NCI-H226 (cell line): ENCODE measurements around the gene SEBOX.
A peak's percentile ranks its signal among the peaks of the same experiment; 100 is the strongest.
"Not testable (repeated sequence)": the region's sequence is repeated elsewhere in the genome, so short reads cannot be mapped to it uniquely, and the experiment has no call there.

Experiments
- DNase-seq: peaks from one replicate; pipeline ENCODE4 v3.0.0-alpha.2; 2015

Gene SEBOX

DNA sequence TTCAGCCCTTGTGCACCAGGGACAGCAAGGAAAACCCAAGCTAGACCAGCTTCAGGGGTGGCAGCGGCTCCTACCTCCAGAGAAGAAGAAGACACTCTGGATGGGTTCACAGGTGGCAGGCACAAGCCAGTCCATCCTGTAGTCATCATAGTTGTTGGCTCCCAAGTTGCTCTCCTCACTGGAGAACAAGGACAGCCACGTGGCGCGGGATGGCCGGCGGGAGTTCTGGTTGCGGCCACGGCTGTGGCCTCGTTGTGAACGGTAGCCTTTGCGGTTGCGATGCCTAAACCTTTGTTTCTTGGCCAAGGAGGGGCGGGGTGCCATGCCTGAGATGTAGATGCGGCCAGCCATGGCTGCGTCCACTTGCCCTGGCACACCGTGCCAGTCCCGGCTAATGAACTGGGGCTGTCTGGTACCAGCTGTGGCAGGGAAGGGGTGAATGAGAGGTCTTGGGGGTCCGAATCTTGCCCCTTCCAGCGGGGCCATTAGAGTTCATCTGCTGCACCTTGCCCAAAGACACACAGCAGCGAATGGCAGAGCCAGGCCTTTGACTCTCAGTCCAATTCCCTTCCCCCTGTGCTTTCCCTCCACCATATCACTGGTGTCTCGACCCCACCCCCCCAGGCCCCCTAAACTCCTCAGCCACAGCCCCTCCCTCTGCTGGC lies 2.8 kb upstream of the SEBOX start:
- no peak for DNase-seq

DNA sequence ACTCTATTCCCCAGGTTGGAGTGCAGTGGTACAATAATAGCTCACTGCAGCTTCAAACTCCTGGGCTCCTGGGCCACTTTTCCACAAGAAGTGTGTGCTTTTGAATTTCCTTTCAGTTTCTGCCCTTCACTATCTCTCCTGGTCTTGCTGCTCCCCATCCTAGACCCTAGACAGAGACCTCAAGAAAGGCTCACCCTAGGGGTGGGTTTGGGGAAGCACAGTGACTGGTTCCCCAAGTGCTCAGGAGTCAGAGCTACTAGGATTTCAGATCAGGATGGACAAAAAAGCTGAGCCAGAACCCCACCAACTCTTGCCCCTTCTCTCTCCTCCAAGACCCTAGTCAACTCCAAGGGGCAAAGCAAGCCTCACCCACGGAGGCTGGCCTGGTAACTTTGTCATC lies 1.6 kb upstream of the SEBOX start:
- DNase-seq, result no peak

DNA sequence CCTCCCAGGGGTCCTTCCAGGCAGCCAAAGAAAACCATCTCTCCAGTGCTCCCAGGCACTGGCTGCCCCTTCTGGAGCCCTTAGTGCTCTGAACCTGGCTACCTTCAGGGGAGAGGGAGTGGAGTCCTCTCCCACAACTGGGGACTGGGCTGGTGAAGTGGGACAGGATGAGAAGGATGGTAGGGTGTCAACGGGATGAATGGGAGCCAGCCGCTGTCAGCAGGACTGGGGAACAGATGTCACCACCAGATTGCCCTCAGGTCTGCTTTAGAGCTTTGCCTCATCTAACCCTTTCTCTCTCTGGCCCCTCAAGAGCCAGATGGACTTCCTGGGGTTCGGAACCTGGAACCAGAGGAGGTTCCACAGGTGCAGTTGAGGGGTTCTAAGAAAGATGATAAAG lies 488 bp upstream of the SEBOX start:
- no peak for DNase-seq

DNA sequence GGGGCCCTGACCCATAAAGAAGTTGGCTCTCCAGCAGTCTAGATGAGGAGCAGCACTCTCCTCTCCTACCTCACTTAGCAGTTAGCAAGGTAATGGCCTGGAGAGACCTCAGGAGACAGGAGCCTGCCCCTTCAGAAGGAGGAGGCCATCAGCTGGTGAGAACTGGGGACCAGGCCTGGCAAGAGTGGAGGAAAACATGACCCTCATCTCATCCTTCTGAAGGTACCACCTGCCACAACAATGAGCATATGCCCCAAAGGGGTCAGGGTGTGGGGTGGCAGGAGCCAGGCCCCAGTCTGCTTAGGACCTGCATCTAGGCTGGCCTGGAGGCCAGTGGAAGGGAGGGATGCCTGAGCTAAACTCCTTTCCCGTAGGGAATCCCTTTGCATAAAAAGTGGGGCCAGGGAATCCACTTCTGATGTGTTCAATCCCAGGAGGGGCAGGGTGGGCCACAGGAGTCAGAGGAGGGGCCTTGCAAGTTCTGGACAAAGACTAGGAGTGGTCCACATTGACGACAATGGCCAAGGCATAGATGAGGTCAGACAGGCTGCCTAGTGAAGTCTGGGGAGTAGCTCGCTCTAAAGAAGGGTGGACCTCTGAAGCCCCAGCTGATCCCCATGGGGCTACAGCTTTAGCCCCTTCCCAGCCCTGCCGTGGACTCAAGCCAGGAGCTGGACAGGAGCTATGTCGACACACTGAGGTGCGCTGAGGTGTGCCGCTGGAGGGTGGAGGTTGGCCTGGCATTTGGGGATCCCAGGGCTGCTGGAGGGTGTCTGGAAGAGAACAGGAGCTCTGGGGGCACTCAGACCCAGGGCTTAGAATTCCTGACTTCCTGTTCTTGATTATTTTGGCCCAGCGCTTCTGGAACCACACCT lies 986 bp downstream of the SEBOX start:
- no peak for DNase-seq

DNA sequence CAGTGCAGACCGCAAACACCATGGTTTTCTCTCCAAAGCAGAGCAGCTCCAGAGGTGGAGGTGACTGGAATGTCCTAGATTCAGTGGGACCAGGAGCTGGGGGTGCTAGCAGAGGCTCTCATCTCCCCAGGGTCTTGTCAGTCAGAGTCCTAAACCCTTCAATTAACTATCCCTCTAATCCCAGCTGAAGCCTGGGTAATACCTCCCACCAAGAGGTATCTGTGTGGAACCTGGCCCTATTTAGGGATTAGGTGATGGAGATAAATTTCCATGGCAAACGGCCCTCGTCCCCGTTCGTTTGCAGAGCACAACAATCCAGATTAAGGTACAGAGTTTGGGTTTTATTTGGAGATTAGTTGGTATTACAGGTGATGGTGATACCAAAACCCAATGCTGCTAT lies 1.8 kb downstream of the SEBOX start:
- no peak for DNase-seq

DNA sequence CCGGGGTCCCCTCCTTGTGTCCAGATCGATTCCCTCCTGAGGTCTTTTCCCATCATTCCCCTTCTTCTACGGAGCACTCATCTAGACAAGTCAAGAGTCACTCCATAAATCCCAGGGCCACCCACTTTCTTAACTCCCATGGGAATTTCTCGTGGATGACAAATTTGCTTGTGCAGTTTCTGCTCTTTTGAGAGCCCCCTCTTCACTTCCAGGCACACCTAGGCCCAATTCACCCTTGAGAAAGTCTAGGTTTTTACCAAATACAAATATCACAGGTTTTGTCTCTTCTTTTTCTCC lies 7.2 kb downstream of the SEBOX start:
- no peak for DNase-seq

DNA sequence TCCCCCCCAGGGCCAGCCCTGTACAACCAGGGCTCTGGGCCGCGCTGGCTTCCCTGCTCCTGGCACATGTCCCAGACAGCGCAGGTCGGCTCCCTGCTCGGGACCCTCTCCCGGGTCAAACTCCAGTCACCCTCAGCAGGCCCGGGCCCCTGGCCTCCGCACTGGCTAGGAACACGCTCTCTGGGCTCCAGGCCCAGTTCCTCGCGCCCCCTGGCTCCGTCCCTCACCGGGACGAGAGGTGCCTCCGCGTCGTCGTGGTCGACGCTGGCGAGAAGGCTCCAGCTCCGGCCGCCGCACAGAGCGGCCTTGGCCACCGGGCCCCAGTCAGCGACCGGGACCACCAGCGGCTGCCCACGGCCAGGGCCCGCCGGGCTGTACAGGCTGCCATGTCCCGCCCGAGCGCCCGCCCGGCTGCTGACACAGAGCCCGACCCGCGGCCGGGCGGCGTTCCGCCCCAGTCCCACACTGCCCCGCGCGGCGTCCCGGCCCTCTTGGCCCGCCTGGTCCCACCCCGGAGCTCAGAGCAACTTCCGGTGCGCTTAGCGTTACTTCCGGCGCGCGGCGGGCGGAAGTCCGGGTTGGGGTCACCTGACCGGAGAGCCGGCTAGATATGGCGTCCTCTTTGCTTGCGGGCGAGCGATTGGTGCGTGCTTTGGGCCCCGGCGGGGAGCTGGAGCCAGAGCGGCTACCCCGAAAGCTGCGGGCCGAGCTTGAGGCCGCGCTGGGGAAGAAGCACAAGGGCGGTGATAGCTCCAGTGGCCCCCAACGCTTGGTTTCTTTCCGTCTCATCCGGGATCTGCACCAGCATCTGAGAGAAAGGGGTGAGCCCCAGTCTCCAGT lies 7.7 kb downstream of the SEBOX start, which contains the start of gene POLDIP2:
Gene POLDIP2 (minus strand): TSS at position 467 of the 840 bp plus-strand sequence. CDS start 79 bp downstream, at position 388.
- DNase-seq, result peak; percentile 95

DNA sequence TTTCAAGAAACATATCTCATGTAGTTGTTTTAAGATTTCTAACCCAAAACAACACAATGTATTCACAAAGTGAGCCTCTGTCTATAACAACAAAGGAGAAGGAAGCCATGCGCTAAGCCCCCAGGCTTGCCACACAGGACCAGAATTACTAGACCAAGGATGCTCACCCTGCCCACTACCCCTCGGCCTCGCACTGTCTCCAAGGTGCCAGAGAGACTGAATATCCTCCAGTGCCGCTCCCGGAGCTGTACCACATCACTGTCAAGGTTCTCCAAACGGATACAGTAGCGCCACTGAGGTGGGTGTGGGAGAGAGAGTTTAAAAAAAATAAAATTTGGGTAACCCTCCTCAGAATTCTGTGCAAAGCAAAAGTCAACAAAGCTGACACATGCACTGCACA lies 14.7 kb downstream of the SEBOX start:
- DNase-seq, result no peak

DNA sequence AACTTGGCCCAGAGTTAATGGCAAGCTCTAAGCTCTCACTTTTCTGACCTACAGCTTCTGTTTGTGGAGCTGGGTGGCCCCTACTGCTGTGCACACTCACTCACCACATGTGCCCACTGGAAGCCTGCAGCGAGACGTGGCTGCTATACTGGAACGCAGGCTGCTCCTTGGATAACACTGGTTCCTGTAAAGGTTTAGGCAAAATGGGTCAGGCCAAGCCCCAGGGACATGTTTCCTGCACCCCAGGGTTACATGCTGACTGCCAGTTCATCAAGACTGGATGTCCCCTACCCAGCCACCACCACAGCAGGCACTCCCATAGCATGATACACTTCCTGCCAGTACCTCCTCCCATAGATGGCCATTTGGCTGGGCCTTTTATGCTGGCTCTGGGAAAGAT lies 16.0 kb downstream of the SEBOX start:
- no peak for DNase-seq

DNA sequence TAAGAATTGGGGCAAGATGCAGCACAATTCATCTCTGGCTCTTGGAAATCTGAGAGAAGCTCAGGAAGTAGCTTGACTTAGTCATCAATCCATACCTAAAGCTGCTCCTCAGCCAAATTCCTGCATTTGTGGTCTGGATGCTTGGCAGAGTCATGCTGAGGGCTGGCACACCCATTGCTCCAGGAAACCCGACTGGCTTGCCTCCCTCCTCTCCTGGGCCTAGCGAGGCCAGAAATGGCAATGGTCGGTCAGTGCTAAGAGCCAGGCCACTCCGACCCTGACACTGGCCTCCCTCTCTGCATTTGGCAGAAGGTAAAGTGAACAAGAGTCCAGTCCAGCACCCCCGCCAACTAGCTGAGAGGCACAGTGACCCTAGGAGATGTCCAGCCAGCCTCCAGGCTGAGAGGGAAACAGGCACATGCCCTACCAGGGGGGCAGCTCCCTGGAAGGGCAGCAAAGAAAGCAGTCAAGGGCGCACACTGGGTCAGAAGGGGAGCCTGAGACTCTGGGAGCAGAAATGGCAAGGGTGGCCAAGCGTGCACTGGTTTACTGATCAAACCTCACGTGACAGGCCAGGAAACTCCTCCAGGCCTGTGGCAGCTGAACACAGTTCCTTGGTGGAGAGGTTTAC lies 17.6 kb downstream of the SEBOX start:
- peak; percentile 97 for DNase-seq

DNA sequence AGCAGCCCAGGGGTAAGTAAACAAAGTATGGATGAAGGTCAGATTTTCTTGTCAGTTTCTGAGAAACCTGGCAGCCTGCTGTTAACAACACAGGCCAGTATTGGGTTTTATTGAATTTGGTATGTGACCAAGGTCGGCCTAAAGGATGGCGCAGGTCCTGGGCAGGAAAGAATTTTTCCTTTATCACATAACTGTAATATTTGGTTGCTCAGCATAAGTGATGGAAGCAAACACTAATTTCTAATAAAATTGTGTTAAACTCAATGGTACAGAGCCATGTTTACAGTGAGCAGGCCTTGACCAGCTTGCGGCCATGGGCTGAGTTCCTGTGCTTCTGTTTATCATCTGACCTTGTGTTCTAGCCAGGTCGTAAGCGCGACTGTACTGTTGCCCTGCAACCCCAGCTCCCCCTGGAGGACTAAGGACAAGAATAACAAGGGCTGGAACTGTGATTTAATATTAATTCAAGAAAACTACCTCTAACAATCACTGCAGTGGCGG lies 18.2 kb downstream of the SEBOX start:
- no peak for DNase-seq

DNA sequence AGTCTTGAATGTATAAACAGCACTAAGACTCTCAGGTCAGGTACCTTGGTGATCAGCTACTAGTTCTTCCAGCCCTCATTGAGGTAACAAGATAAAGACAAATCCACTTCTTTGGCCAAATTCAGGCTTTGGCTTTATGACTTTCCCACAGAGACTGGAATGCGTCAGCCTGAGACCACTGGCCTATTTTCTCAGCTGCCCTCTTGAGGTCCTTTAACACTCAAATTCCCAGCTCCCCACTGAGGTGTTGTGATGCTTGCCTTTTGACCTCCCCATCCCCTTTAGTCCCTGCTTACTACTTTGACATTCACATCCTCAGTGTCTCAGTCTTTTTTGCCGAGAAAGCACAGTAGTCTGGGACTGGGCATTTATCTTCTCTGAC lies 18.8 kb downstream of the SEBOX start:
- no peak for DNase-seq

DNA sequence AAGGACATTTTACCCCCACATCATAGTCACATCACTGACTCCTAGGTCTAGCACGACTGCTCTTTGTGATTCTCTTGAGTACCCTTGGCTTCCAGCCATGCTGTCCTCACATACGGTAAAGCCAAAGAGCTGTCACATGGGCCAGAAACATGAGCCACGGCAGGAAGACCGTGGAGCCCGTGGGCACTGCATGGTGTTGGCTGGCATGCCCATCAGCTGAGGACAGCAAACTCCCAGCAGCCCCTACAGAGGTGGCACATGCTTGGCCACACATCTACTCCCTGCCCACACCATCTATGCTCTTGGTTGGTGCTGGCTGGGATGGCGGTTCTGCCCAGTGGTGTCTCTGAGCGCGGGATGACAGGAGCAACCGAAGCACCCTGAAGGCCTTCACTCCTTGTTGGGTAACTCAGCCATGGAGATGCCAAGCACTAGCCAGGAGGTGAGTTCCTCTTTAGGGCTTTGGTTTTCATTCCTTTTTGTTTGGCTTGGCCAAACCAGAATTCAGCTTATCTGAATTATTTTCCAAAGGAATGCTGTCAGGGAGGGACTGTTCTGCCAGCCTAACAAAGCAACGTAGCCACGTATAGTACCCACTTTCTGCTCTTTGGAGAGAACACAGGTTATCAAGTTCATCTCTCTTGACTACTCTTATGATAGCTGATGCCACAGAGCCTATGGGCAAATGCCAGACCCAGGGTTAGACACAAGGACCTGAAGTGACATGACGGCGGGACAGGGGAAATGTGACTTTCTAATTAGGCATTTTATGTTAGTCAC lies 19.4 kb downstream of the SEBOX start:
- peak; percentile 56 for DNase-seq

DNA sequence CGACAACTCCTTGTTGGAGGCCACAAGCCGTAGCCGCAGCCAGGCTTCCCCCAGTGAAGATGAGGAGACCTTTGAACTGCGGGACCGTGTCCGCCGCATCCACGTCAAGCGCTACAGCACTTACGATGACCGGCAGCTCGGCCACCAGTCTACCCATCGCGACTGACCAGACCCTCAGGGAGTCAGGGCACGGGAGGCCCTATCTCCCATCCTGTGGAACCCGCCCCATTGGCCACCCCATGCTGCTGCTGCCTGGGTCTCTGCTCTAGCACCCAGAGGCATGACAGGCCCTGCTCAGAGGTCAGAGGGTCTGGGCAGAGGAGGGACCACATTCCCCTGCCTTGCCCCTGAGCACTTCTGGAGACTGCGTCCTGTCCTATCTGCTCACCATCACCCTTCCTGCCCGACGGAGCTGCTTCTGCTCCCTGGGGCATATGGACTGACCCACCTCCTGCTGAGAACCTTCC lies 20.5 kb downstream of the SEBOX start:
- DNase-seq, result no peak

DNA sequence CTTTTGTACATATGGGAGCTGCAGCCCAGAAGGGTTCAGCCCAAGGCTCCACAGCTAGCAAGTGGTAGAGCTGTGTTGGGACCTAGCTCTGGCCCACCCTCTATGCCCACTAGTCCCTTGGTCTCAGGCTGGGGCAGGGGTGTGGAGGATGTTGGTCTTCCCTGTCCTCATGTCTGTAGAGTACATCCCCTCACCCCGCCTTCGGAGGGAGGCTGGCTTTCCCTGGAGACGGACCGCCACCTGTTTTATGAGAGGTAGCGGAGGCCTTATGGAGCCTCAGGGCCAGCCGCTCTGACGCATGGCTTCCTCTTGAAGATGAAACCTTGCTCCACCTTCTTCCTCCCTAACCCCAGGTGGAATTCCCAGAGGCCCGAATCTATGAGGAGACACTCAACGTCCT lies 21.0 kb downstream of the SEBOX start:
- DNase-seq, result no peak

DNA sequence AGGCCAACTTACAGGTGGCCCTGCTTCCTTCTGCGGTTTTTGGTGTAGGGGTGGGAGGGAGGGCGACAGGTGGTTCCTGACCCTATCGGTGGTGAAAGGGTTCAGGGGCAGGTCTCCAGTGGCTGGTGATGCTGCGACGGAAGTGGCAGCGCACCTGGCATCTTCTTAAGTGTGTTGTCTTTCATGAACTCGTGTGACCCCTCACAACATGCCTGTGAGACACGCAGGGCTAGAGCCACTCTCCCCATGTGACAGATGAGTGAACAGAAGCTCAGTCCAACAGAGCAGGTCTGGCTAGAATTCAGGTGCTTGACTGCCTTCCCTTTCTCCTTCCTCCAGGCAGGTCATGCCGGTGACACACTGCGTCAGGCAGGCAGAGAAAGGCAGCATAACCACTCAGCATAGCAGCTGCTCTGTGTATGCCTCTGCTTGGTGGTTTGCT lies 21.5 kb downstream of the SEBOX start:
- DNase-seq, result no peak

DNA sequence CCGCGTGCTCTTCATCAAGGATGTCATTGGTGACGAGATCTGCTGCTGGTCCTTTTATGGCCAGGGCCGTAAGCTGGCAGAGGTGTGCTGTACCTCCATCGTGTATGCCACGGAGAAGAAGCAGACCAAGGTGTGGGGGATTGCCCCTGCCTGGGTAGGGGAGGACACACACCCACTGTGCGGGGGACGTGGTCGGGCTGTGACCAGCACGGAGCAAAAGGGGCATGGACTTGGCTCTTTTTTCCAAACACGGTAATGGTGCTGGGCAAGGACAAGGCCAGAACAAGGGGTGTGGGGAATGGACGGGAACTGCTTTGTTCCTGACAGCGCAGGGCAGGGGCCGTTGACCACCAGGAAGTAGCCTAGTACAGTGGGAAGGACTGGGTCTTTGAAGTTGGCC lies 22.7 kb downstream of the SEBOX start:
- DNase-seq, result no peak

DNA sequence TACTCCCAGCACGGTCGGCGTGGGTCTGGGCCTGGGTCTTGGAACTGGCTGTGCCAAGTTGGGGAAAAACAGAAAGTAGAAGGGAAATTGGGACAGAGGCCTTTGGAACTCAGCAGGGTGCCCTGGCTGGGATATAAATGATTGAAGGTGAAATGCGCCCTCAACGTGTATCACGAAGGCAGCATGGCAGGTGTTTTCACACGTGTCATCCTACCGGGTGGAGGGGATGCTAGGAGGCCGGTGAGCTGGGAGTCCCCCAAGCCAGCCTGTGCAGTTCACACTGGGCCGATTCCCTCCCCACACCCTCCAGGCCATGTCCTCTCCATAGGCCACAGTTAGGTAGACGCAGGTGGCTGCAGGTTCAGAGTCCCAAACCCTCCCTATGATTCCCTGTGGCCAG lies 23.5 kb downstream of the SEBOX start:
- DNase-seq, result no peak

DNA sequence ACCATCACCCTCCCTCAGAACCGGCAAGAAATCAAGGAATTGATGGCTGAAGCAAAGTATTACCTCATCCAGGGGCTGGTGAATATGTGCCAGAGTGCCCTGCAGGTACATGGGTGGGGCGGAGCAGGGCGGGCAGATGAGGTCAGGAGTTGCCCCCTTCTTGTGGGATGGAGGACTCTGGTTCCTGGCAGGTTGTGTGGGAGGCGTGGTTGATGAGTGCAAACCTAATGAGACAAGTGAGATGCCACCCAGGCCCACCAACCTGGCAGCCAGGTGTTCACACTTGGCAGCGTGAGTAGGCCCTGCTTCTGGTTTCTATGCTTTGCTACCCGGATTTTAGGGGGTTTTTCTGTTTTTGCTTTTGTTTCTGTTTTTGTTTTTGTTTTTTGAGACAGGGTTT lies 24.6 kb downstream of the SEBOX start:
- no peak for DNase-seq

DNA sequence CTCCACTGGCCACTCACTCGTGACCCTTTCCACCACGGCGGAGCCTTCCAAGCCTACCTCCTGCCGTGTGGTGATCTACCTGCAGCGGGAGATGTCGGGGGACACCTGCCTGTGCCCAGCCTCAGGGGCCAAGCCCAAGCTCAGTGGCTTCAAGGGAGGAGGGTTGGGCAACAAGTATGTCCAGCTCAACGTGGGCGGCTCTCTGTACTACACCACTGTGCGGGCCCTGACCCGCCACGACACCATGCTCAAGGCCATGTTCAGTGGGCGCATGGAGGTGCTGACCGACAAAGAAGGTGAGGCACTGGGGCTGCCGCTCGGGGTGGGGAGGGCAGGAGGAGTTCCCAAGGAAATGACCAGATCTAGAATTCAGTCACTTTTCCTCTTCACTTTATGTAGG lies 25.6 kb downstream of the SEBOX start:
- no peak for DNase-seq

DNA sequence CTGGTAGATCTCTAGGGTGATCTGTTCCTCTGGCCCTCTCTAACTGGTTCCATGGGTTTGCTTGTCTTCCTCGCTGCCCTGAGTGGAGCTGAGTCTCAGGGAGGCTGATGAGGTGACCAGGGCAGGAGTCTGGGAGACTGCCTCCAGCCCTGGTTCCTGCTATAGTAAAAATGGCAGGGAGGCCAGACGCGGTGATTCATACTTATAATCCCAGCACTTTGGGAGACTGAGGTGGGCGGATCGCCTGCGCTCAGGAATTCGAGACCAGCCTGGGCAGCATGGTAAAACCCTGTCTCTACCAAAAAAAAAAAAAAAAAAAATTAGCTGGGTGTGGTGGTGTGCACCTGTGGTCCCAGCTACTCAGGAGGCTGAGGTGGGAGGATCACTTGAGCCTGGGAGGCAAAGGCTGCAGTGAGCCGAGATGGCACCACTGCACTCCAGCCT lies 26.2 kb downstream of the SEBOX start:
- DNase-seq, result not testable (repeated sequence)
